Mucosa of rectum (tissue), 2 donors: Measurements from ENCODE around the gene SLC24A2.

Source experiments
- H3K27ac ChIP-seq, 2 donors: one replicate each; pipeline ENCODE4 v1.7.0; 2013; ENCODE audit warnings: inconsistent platforms in 2 of 2, low read depth in 2 of 2, low read length in 2 of 2
- H3K27me3 ChIP-seq, 2 donors: one replicate each; pipeline ENCODE4 v1.7.0; 2013; ENCODE audit warnings: low read length in 2 of 2; ENCODE audit not compliant: control insufficient read depth in 2 of 2, insufficient read depth in 2 of 2
- H3K36me3 ChIP-seq, 2 donors: one replicate each; pipeline ENCODE4 v1.7.0; 2013; ENCODE audit warnings: low read length in 2 of 2; ENCODE audit not compliant: control insufficient read depth in 2 of 2, insufficient read depth in 2 of 2
- H3K4me1 ChIP-seq, 2 donors: one replicate each; pipeline ENCODE4 v1.7.0; 2013; ENCODE audit warnings: low read length in 2 of 2, mild to moderate bottlenecking in 1 of 2; ENCODE audit not compliant: control insufficient read depth in 2 of 2, insufficient read depth in 2 of 2
- H3K4me3 ChIP-seq, 2 donors: one replicate each; pipeline ENCODE4 v1.7.0; 2013; ENCODE audit warnings: low read length in 2 of 2
- H3K9ac ChIP-seq, 2 donors: one replicate each; pipeline ENCODE4 v1.7.0; 2013; ENCODE audit warnings: low read length in 2 of 2, low read depth in 1 of 2, mild to moderate bottlenecking in 1 of 2
- H3K9me3 ChIP-seq, 2 donors: one replicate each; pipeline ENCODE4 v1.7.0; 2013; ENCODE audit warnings: low read length in 2 of 2; ENCODE audit not compliant: control insufficient read depth in 2 of 2
- donor health status: healthy.
- donor health status: Normal muscosa, but diverticular disease.

SLC24A2 gene

DNA sequence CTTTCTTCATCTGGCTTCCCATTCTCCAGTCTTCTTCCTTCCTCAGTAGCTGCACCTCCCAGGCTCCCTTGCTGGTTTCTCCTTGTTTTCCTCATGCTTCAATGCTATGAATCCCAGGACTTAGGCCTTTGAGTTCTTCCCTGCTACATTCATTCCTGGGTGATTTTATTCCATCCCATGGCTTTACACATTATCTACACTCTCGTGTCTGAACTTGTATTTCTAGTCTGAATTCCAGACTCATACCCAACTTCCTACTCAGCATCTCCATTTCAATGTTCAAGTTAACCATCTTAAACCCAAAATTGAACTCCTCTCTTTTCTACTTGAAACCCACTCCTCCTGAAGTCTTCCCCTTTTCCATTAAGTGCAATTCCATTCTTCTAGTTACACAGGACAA is 20.0 kb downstream of the SLC24A2 start:
- H3K4me3 ChIP-seq: no peak overlapping the region
- no peak overlapping the region for H3K9ac ChIP-seq
- no peaks in the 10 kb centered on the region for H3K4me1 ChIP-seq

DNA sequence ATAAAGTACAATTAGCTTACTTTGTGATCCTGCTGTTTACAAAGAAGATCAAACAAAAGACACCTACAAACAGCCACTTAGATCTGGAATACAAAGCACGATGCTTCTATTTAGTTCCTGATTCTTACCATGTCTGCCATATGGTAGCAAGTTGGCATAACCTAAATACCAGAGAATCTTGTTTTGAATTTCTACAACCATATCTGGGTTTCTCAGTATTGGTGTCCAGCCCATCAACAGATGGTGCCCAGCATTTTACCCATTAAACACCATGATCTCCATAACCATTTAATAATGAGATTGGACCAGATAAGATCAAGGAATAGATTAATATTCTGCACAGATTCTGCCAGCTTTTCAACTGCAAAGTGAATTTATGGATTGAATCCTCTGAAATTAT is 29.8 kb downstream of the SLC24A2 start:
- Histone ChIP-seq H3K4me3 (no peak overlapping the region), H3K4me1 (no peaks in the 10 kb centered on the region), H3K36me3 (no peaks in the 10 kb centered on the region), H3K27me3 (no peaks in the 10 kb centered on the region), H3K9ac (no peak overlapping the region), H3K9me3 (no peaks in the 10 kb centered on the region), H3K27ac (no peak overlapping the region)

More for the DNA sequence above, 20.0 kb downstream of the SLC24A2 start:
- no peak overlapping the region for H3K27ac ChIP-seq
- H3K27me3 ChIP-seq: no peaks in the 10 kb centered on the region
- H3K9me3 ChIP-seq: no peaks in the 10 kb centered on the region
- no peaks in the 10 kb centered on the region for H3K36me3 ChIP-seq

DNA sequence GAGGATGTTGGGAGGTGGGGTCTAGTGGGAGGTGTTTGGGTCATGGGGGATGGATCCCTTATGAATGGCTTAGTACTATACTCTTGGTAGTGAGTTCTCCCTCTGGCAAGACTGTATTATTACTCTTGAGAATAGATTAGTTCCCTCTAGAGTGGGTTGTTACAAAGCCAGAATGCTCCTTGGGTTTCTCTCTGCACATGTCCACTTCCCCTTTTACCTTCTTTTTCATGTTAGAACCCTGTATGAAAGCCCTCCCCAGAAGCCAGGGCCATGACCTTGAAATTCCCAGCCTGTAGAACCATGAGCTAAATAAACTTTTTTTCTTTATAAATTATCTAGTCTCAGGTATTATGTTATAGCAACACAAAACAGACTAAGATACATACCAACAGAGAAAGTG is 31.1 kb downstream of the SLC24A2 start:
- H3K27me3 ChIP-seq: no peaks in the 10 kb centered on the region
- no peaks in the 10 kb centered on the region for H3K9me3 ChIP-seq
- no peaks in the 10 kb centered on the region for H3K4me1 ChIP-seq
- H3K36me3 ChIP-seq: no peaks in the 10 kb centered on the region
- H3K4me3 ChIP-seq: no peak overlapping the region
- no peak overlapping the region for H3K27ac ChIP-seq
- no peak overlapping the region for H3K9ac ChIP-seq

DNA sequence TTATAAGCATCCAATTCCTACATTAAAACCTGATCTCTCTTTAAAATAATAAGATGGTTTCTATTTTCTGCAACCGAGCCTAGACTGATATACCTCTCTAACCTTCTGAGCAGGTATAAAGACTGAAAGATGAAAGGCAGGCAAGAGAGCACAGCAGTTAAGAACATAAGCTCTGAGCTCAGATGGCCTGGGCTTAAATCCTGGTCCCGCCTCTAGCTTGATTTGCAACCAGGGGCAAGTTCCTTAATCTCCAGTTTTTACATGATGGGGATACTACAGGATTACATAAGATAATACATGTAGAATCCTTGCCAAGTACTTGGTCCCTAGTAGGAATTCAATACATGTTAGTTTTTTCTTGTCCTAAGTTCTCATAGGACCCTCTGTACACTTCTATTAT is 33.9 kb downstream of the SLC24A2 start:
- H3K27ac ChIP-seq: no peak overlapping the region
- H3K9ac ChIP-seq: no peak overlapping the region
- H3K4me3 ChIP-seq: no peak overlapping the region
- no peaks in the 10 kb centered on the region for H3K36me3 ChIP-seq
- no peaks in the 10 kb centered on the region for H3K27me3 ChIP-seq
- H3K9me3 ChIP-seq: no peaks in the 10 kb centered on the region
- H3K4me1 ChIP-seq: no peaks in the 10 kb centered on the region

DNA sequence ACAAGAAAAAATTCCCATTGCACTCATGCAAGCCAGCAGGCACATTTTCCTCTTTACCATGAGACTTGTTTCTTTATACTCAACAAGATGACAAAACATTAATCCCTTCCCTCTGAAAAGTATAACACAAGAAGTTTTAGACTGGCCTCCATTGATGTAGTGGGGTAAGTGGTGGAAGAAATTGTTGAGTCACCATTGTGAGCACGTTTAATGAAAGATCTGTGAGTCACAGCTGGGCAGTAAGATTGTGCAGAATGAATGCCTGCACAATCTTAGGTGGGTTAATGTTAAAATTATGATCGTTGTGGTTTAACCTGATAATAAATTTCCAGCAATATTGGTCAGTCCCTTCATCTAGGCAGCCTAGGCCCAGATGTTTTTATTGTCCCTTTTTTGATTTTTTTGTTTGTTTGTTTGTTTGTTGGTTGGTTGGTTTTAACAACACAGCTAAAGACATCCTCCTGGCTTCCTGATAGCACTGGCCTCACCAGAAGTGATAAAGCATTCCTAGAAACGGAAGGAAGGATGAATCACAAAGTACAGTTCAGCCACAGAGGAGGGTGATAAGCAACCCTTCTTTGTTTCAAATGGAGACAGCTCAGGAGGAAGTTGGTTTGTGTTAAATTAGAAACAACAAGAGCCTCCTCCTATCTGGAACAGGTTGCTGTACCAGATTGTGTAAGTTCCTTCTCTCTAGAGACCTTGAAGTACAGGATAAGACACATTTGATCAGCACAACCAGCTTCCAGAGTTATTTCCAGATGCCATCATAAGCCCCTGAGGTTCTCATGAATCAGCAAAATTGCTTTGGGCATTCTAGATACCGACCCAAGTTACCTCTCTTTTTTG is 40.3 kb downstream of the SLC24A2 start:
- no peaks in the 10 kb centered on the region for H3K27me3 ChIP-seq
- no peaks in the 10 kb centered on the region for H3K9me3 ChIP-seq
- H3K27ac ChIP-seq: no peak overlapping the region
- H3K9ac ChIP-seq: no peak overlapping the region
- H3K4me1 ChIP-seq: no peaks in the 10 kb centered on the region
- no peaks in the 10 kb centered on the region for H3K36me3 ChIP-seq
- H3K4me3 ChIP-seq: no peak overlapping the region

DNA sequence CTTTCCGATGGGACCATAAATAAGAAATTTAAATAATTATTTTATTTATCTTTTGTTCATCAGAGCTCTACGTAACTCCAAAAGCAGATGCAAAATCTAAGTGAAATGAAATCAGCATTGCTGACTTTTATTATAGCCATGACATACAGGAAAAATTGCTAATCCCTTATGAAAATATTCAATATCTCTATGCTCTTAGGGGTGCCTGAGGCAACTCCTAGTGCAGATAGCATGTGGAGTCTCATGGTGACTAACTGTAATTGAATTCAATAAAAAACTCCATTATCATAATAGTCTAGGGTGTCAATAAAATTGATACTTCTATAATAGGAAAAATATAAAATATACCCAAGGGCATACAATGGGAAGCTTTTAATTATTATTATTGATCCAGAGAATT is 42.6 kb downstream of the SLC24A2 start:
- no peak overlapping the region for H3K9ac ChIP-seq
- H3K9me3 ChIP-seq: no peaks in the 10 kb centered on the region
- H3K27me3 ChIP-seq: no peaks in the 10 kb centered on the region
- H3K27ac ChIP-seq: no peak overlapping the region
- no peak overlapping the region for H3K4me3 ChIP-seq
- H3K4me1 ChIP-seq: no peaks in the 10 kb centered on the region
- no peaks in the 10 kb centered on the region for H3K36me3 ChIP-seq

DNA sequence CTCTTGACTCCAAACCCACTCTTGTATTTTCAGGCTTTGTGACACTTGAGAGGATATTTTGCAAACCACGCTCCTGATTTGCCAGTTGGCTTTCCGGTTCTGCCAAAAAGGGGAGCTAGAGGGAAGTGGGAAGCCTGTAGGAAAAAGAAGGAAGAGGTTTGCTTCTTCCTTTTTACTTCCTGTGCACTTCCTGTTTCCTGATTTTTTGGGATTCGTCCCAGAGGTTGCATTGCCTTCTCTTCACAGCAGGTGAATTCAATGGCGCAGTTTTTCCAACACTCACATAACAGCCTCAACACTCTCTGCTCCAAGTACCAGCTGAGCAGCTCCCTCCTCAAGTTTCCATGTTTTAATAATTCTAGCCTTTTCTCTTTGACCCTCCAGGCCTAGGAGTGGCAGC is 47.7 kb downstream of the SLC24A2 start:
- no peak overlapping the region for H3K27ac ChIP-seq
- H3K4me3 ChIP-seq: no peak overlapping the region

More for the DNA sequence above, 47.7 kb downstream of the SLC24A2 start:
- no peaks in the 10 kb centered on the region for H3K4me1 ChIP-seq
- no peaks in the 10 kb centered on the region for H3K27me3 ChIP-seq
- no peaks in the 10 kb centered on the region for H3K9me3 ChIP-seq
- H3K36me3 ChIP-seq: no peaks in the 10 kb centered on the region
- no peak overlapping the region for H3K9ac ChIP-seq
